Panc1 (cell line): ENCODE results near the gene ZNF444. TPM values are rescaled to one million over a fixed set of nuclear protein-coding genes. Genes with fewer than 3 reads are reported as not detected.

Experiments used
- ATAC-seq: fragments of 200-7000 bp; cut with Tn5 transposase; 2 replicates; pipeline ENCODE4 v1.9.1; 2020; ENCODE audit warnings: mild to moderate bottlenecking, moderate library complexity
- BruUV-seq: library from RNA; stranded (reverse); fragments of 400-500 nt; replicated peaks from 2 replicates; lab custom pipeline; 2021; lab: Mats Ljungman, UMichigan
- CTCF ChIA-PET: fragments of 300-600 bp; sonication (Branson Sonifier 250); formaldehyde crosslinking; loops from one replicate; lab custom pipeline; 2022; ENCODE audit warnings: antibody characterized with exemption; lab: Charles Lee
- POLR2A ChIA-PET: fragments of 300-600 bp; sonication (Branson Sonifier 250); formaldehyde crosslinking; loops from one replicate; lab custom pipeline; 2022; ENCODE audit warnings: antibody characterized with exemption; lab: Charles Lee
- DNase-seq: peaks from one replicate; pipeline ENCODE4 v3.0.0-alpha.2; 2010; ENCODE audit warnings: low read depth, low spot score
- H3K27ac ChIP-seq: 2 replicates; pipeline ENCODE4 v1.5.1; 2011; ENCODE audit warnings: mild to moderate bottlenecking, low read length, inconsistent platforms
- H3K27me3 ChIP-seq: fragments of 200-500 bp; sonication (Bioruptor generic); 2 replicates; pipeline ENCODE4 v1.6.0; 2014; ENCODE audit warnings: low read length, inconsistent platforms; ENCODE audit not compliant: control insufficient read depth, insufficient read depth
- H3K36me3 ChIP-seq: fragments of 200-500 bp; sonication (Bioruptor generic); 2 replicates; pipeline ENCODE4 v1.5.1; 2014; ENCODE audit warnings: inconsistent platforms, mild to moderate bottlenecking, low read length, moderate library complexity; ENCODE audit not compliant: control insufficient read depth, insufficient read depth
- H3K4me1 ChIP-seq: 2 replicates; pipeline ENCODE4 v1.5.1; 2011; ENCODE audit warnings: inconsistent platforms, mild to moderate bottlenecking, low read length, moderate library complexity; ENCODE audit not compliant: control insufficient read depth, insufficient read depth
- H3K4me3 ChIP-seq, 2 experiments: 2 replicates each; pipeline ENCODE4 v1.5.1; 2011 to 2012; ENCODE audit warnings: low read depth in 2 of 2, low read length in 2 of 2, mild to moderate bottlenecking in 2 of 2, inconsistent platforms in 1 of 2, moderate library complexity in 1 of 2
- H3K9me3 ChIP-seq: fragments of 200-500 bp; sonication (Bioruptor generic); 2 replicates; pipeline ENCODE4 v1.5.1; 2014; ENCODE audit warnings: low read depth, mild to moderate bottlenecking, inconsistent platforms, low read length, moderate library complexity; ENCODE audit not compliant: control insufficient read depth, insufficient read depth
- POLR2AphosphoS5 ChIP-seq: IDR thresholded peaks from 2 replicates; pipeline ENCODE4 v1.6.1; 2012; ENCODE audit warnings: mild to moderate bottlenecking, low read depth, low read length, moderate library complexity
- REST ChIP-seq, 2 experiments: IDR thresholded peaks; 2 replicates each; pipeline ENCODE4 v1.6.1; 2011 to 2012; ENCODE audit warnings: low read depth in 2 of 2, control low read depth in 1 of 2, low read length in 1 of 2, mild to moderate bottlenecking in 1 of 2, moderate library complexity in 1 of 2; ENCODE audit not compliant: insufficient read depth in 1 of 2
- SIN3A ChIP-seq: IDR thresholded peaks from 2 replicates; pipeline ENCODE4 v1.6.1; 2012; ENCODE audit warnings: low read depth, mild to moderate bottlenecking, low read length, moderate library complexity, borderline replicate concordance; ENCODE audit not compliant: insufficient read depth
- TCF7L2 ChIP-seq: IDR thresholded peaks from 2 replicates; pipeline ENCODE4 v1.6.1; 2011; ENCODE audit warnings: mild to moderate bottlenecking, low read depth, low read length, inconsistent platforms
- in situ Hi-C: cut with HindIII; loops from 2 replicates; pipeline ENCODE4 v1.10.0; 2016; ENCODE audit warnings: low sequenced_read_pairs, low pct_unique_long_range_greater_than_20kb
- intact Hi-C: fragments of 100-400 bp; cut with micrococcal nuclease; formaldehyde crosslinking; loops from one replicate; pipeline ENCODE4 v1.10.0; 2022; ENCODE audit not compliant: unreplicated experiment
- total RNA-seq: library from RNA; stranded (reverse); gene quantifications from one replicate; pipeline ENCODE4 v1.2.1, GENCODE V29; 2021; ENCODE audit not compliant: unreplicated experiment
- TF ChIP-seq, protein P1 (sequence below): fragments of 450-650 bp; IDR thresholded peaks from 2 replicates; pipeline ENCODE4 v1.5.1; 2017; ENCODE audit warnings: mild to moderate bottlenecking

ZNF444 gene
- total RNA-seq, 1 experiment from 2014 or later = 81.5 TPM

GRCh38 chr19:56176881-56177280 lies 35.8 kb downstream of the ZNF444 start:
- no peak overlapping the region for H3K4me3 ChIP-seq
- ATAC-seq = no peak
- no peaks in the 10 kb centered on the region for H3K36me3 ChIP-seq
- no peak for TF ChIP-seq TCF7L2
- no peak overlapping the region for H3K27ac ChIP-seq
- CTCF ChIA-PET = no interaction called here
- no peaks in the 10 kb centered on the region for H3K4me1 ChIP-seq
- no peak for DNase-seq
- in situ Hi-C loops = no loop called here
- no TSS peak for BruUV-seq
- no peaks in the 10 kb centered on the region for H3K27me3 ChIP-seq
- POLR2A ChIA-PET = no interaction called here
- intact Hi-C loops = no loop called here
- H3K9me3 ChIP-seq = no peaks in the 10 kb centered on the region

GRCh38 chr19:56177564-56178243 lies 36.6 kb downstream of the ZNF444 start:
- ATAC-seq = no peak
- Histone ChIP-seq H3K36me3 (no peaks in the 10 kb centered on the region), H3K27ac (no peak overlapping the region), H3K4me1 (no peaks in the 10 kb centered on the region), H3K27me3 (no peaks in the 10 kb centered on the region), H3K4me3 (no peak overlapping the region), H3K9me3 (no peaks in the 10 kb centered on the region)
- no peak for DNase-seq
- ChIA-PET CTCF (interaction anchor here (0.7 kb wide), 1 partner anchor 98 kb away, joined by 7 read pairs; no protein-coding TSS in a partner anchor), POLR2A (interaction anchor here (0.5 kb wide), 1 partner anchor 74 kb away, joined by 3 read pairs; no protein-coding TSS in a partner anchor)
- TF ChIP-seq, protein P1, sequence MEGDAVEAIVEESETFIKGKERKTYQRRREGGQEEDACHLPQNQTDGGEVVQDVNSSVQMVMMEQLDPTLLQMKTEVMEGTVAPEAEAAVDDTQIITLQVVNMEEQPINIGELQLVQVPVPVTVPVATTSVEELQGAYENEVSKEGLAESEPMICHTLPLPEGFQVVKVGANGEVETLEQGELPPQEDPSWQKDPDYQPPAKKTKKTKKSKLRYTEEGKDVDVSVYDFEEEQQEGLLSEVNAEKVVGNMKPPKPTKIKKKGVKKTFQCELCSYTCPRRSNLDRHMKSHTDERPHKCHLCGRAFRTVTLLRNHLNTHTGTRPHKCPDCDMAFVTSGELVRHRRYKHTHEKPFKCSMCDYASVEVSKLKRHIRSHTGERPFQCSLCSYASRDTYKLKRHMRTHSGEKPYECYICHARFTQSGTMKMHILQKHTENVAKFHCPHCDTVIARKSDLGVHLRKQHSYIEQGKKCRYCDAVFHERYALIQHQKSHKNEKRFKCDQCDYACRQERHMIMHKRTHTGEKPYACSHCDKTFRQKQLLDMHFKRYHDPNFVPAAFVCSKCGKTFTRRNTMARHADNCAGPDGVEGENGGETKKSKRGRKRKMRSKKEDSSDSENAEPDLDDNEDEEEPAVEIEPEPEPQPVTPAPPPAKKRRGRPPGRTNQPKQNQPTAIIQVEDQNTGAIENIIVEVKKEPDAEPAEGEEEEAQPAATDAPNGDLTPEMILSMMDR = no peak
- TF ChIP-seq POLR2AphosphoS5 = no peak
- TF ChIP-seq REST (IDR thresholded peaks at IDR 0.05; ENCODE audit: insufficient read depth in 1 of 2, low read depth in 2 of 2, low read length in 1 of 2) = no peak
- TF ChIP-seq SIN3A = no peak
- no peak for TF ChIP-seq TCF7L2
- in situ Hi-C loops = no loop called here
- intact Hi-C loops = no loop called here
- BruUV-seq = no TSS peak

- TF ChIP-seq POLR2AphosphoS5 = no peak
- no peak for TF ChIP-seq REST (IDR thresholded peaks at IDR 0.05; ENCODE audit: insufficient read depth in 1 of 2, low read depth in 2 of 2, low read length in 1 of 2)
- TF ChIP-seq, protein P1 = no peak
- no peak for TF ChIP-seq SIN3A
- no peak for TF ChIP-seq TCF7L2
- CTCF ChIA-PET = interaction anchor here (0.6 kb wide), 1 partner anchor 81 kb away, joined by 4 read pairs; no protein-coding TSS in a partner anchor
Observed at GRCh38 chr19:56189785-56190184, 48.7 kb downstream of the ZNF444 start.

More at GRCh38 chr19:56189785-56190184, 48.7 kb downstream of the ZNF444 start:
- in situ Hi-C loops (no loop called here), intact Hi-C loops (no loop called here)
- peak; percentile 42; the same call in 1 of the 2 replicates for ATAC-seq
- POLR2A ChIA-PET = no interaction called here
- H3K27ac ChIP-seq = no peak overlapping the region
- no peaks in the 10 kb centered on the region for H3K27me3 ChIP-seq
- H3K9me3 ChIP-seq = no peaks in the 10 kb centered on the region
- no peak overlapping the region for H3K4me3 ChIP-seq
- no peaks in the 10 kb centered on the region for H3K4me1 ChIP-seq
- no peak for DNase-seq
- BruUV-seq = no TSS peak
- H3K36me3 ChIP-seq = no peaks in the 10 kb centered on the region
